ENCODE results near the gene SLC7A11.

Gene SLC7A11

GRCh38 chr4:138118270-138118669 lies 123.9 kb downstream of the SLC7A11 start:
- Histone ChIP-seq H3K36me3 (no peaks in the 10 kb centered on the region), H3K9me3 (peaks cover 0 to 3% (median 2%) of the 10 kb centered on the region in 3 donors), H3K4me3 (no peak overlapping the region), H3K4me1 (peaks cover 0 to 16% (median 0%) of the 10 kb centered on the region in 4 donors), H3K27ac (no peak overlapping the region), H3K27me3 (no peaks in the 10 kb centered on the region)
- intact Hi-C loops (cut with DNase I; ENCODE audit: low total_unique reads): no loop called here
- TF ChIP-seq, protein P1, sequence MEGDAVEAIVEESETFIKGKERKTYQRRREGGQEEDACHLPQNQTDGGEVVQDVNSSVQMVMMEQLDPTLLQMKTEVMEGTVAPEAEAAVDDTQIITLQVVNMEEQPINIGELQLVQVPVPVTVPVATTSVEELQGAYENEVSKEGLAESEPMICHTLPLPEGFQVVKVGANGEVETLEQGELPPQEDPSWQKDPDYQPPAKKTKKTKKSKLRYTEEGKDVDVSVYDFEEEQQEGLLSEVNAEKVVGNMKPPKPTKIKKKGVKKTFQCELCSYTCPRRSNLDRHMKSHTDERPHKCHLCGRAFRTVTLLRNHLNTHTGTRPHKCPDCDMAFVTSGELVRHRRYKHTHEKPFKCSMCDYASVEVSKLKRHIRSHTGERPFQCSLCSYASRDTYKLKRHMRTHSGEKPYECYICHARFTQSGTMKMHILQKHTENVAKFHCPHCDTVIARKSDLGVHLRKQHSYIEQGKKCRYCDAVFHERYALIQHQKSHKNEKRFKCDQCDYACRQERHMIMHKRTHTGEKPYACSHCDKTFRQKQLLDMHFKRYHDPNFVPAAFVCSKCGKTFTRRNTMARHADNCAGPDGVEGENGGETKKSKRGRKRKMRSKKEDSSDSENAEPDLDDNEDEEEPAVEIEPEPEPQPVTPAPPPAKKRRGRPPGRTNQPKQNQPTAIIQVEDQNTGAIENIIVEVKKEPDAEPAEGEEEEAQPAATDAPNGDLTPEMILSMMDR (IDR thresholded peaks at IDR 0.05): no peak
- no peak for DNase-seq

DNA sequence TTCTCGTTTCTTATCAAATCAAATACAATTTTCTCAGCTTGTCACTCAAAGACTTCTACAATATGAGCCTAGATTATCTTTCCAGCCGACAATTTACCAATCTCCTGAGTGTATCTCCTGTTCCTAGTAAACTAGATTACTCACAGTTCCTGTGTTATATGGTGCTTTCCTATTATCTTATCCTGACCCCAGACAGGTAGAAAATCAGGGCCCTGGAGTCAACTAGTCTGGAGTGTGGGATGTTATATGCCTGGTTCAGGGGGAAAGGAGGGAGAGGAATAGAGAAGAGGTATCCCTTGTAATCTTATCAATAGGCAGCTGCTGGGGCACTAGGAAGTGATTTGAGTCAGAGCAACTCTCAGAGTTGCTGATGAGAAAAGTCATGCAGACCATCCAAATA lies 127.1 kb downstream of the SLC7A11 start:
- DNase-seq: no peak
- H3K9me3 ChIP-seq: no peaks in the 10 kb centered on the region
- TF ChIP-seq, protein P1 (IDR thresholded peaks at IDR 0.05): no peak
- intact Hi-C loops (cut with DNase I; ENCODE audit: low total_unique reads): no loop called here
- no peaks in the 10 kb centered on the region for H3K27me3 ChIP-seq
- H3K4me1 ChIP-seq: peaks cover 0 to 16% (median 0%) of the 10 kb centered on the region in 4 donors
- no peak overlapping the region for H3K27ac ChIP-seq
- no peak overlapping the region for H3K4me3 ChIP-seq
- H3K36me3 ChIP-seq: no peaks in the 10 kb centered on the region

DNA sequence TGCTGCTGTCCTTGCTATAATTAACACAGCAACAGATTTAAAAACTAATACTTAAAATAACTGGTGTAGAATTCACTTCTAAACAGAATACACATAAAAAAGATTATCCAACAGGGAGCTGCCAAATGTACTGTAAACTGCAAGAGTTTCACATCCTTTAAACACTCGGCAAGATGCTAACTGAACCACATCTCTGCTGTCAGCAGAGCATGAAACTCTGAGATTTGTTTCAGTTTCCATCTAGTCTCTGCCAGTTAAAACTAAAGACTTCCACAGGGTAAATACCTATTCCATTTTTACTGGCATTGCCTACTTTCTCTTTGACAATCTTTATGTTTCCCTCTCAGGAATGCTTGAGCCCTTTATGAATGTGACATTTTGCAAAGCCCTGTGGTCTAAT lies 127.7 kb downstream of the SLC7A11 start:
- DNase-seq: no peak
- Histone ChIP-seq H3K9me3 (no peaks in the 10 kb centered on the region), H3K27ac (no peak overlapping the region), H3K4me3 (no peak overlapping the region), H3K4me1 (peaks cover 0 to 16% (median 0%) of the 10 kb centered on the region in 4 donors), H3K36me3 (no peaks in the 10 kb centered on the region), H3K27me3 (no peaks in the 10 kb centered on the region)
- TF ChIP-seq, protein P1 (IDR thresholded peaks at IDR 0.05): no peak
- intact Hi-C loops (cut with DNase I; ENCODE audit: low total_unique reads): no loop called here
